ENCODE data around the gene NMT1. TPM values are rescaled to one million over a fixed set of nuclear protein-coding genes. Genes with fewer than 3 reads are reported as not detected.

The NMT1 gene
- total RNA-seq, 4 donors from 2014 or later, result 16.1 to 83.8 (median 43.4) TPM

GRCh38 chr17:45129426-45129939, 68.4 kb downstream of the NMT1 start:
- no peak overlapping the region for H3K4me3 ChIP-seq
- H3K4me1 ChIP-seq, result peaks cover 33 to 67% (median 58%) of the 10 kb centered on the region in 4 donors
- in situ Hi-C loops (cut with MboI; ENCODE audit: low pct_ligation_motif_present in 1 of 4, low pct_unique_long_range_greater_than_20kb in 1 of 4, low sequenced_read_pairs in 3 of 4) (no loop called here), intact Hi-C loops (cut with DNase I; ENCODE audit: low total_unique reads) (no loop called here)
- 56% methylated on average over 10 of the region's 10 CpGs; no CpG with 5 or more reads in 1 of the 2 donors for WGBS, 2 donors (ENCODE audit: low coverage in 1 of 2)
- H3K9me3 ChIP-seq, result no peaks in the 10 kb centered on the region
- H3K27me3 ChIP-seq, result no peaks in the 10 kb centered on the region
- no peaks in the 10 kb centered on the region for H3K36me3 ChIP-seq
- DNase-seq, result peak; percentile 58
- H3K27ac ChIP-seq, result peak overlapping the region; percentile 99 to 100 (median 99)
- TF ChIP-seq CTCF (IDR thresholded peaks at IDR 0.05) (no peak), POLR2AphosphoS5 (IDR thresholded peaks at IDR 0.05) (peak in 1 of 3 donors; percentile 0), EP300 (IDR thresholded peaks at IDR 0.05; ENCODE audit: low read depth) (no peak), POLR2A (IDR thresholded peaks at IDR 0.05) (no peak)

GRCh38 chr17:45129940-45130680, 69.0 kb downstream of the NMT1 start:
- WGBS, 2 donors (ENCODE audit: low coverage in 1 of 2), result 55 to 57% methylated on average over 2 to 13 of the region's 13 CpGs
- in situ Hi-C loops (cut with MboI; ENCODE audit: low pct_ligation_motif_present in 1 of 4, low pct_unique_long_range_greater_than_20kb in 1 of 4, low sequenced_read_pairs in 3 of 4), result loop anchor here in 1 of 4 donors (10.0 kb wide), 1 partner anchor 65 kb away; no protein-coding TSS in a partner anchor
- H3K4me3 ChIP-seq, result peak overlapping the region in 2 of 4 donors; percentile 5 to 88
- no peaks in the 10 kb centered on the region for H3K36me3 ChIP-seq
- H3K9me3 ChIP-seq, result no peaks in the 10 kb centered on the region
- peak; percentile 83 for DNase-seq
- no peaks in the 10 kb centered on the region for H3K27me3 ChIP-seq
- H3K4me1 ChIP-seq, result peaks cover 30 to 65% (median 54%) of the 10 kb centered on the region in 4 donors
- no peak for TF ChIP-seq CTCF (IDR thresholded peaks at IDR 0.05)
- no peak for TF ChIP-seq EP300 (IDR thresholded peaks at IDR 0.05; ENCODE audit: low read depth)
- TF ChIP-seq POLR2AphosphoS5 (IDR thresholded peaks at IDR 0.05), result peak in 2 of 3 donors; percentile 62 to 75
- TF ChIP-seq POLR2A (IDR thresholded peaks at IDR 0.05), result peak; percentile 46
- peak overlapping the region; percentile 99 to 100 (median 99) for H3K27ac ChIP-seq
- intact Hi-C loops (cut with DNase I; ENCODE audit: low total_unique reads), result loop anchor here (5.0 to 10.0 kb wide), 2 partner anchors 33 to 355 kb away; no protein-coding TSS in a partner anchor

GRCh38 chr17:45130681-45131615, 69.8 kb downstream of the NMT1 start:
- Histone ChIP-seq H3K36me3 (no peaks in the 10 kb centered on the region), H3K27me3 (no peaks in the 10 kb centered on the region), H3K4me3 (peak overlapping the region in 3 of 4 donors; percentile 88 to 96 (median 88)), H3K4me1 (peaks cover 30 to 68% (median 53%) of the 10 kb centered on the region in 4 donors), H3K9me3 (no peaks in the 10 kb centered on the region), H3K27ac (peak overlapping the region; percentile 99 to 100 (median 99))
- intact Hi-C loops (cut with DNase I; ENCODE audit: low total_unique reads) (loop anchor here (5.0 to 10.0 kb wide), 2 partner anchors 34 to 356 kb away; no protein-coding TSS in a partner anchor), in situ Hi-C loops (cut with MboI; ENCODE audit: low pct_ligation_motif_present in 1 of 4, low pct_unique_long_range_greater_than_20kb in 1 of 4, low sequenced_read_pairs in 3 of 4) (loop anchor here in 1 of 4 donors (10.0 kb wide), 1 partner anchor 64 kb away; no protein-coding TSS in a partner anchor)
- WGBS, 2 donors (ENCODE audit: low coverage in 1 of 2), result 0 to 73% methylated on average over 1 to 17 of the region's 17 CpGs
- TF ChIP-seq POLR2AphosphoS5 (IDR thresholded peaks at IDR 0.05) (no peak), CTCF (IDR thresholded peaks at IDR 0.05) (no peak), EP300 (IDR thresholded peaks at IDR 0.05; ENCODE audit: low read depth) (no peak), POLR2A (IDR thresholded peaks at IDR 0.05) (no peak)
- peak; percentile 45 for DNase-seq
